Smooth muscle cell (in vitro differentiated cells): Measurements from ENCODE around the gene ZNF544. TPM values are rescaled to one million over a fixed set of nuclear protein-coding genes. Genes with fewer than 3 reads are reported as not detected.

Experiments
- DNase-seq: peaks from one replicate; lab custom pipeline; 2025; ENCODE audit not compliant: unreplicated experiment; lab: John Stamatoyannopoulos, UW
- H2AFZ ChIP-seq: fragments of 200-600 bp; sonication (generic); 2 replicates; pipeline ENCODE4 v1.6.0; 2016; ENCODE audit warnings: antibody characterized with exemption, low read depth, mild to moderate bottlenecking
- H3F3A ChIP-seq: fragments of 200-600 bp; sonication (generic); 2 replicates; pipeline ENCODE4 v1.6.0; 2017; ENCODE audit warnings: antibody characterized with exemption, low read depth
- H3K27ac ChIP-seq: fragments of 200-600 bp; sonication (generic); 2 replicates; pipeline ENCODE4 v1.5.1; 2016; ENCODE audit warnings: low read depth, mild to moderate bottlenecking
- H3K27me3 ChIP-seq: fragments of 200-600 bp; sonication (generic); 2 replicates; pipeline ENCODE4 v1.6.1; 2016; ENCODE audit warnings: low read depth, mild to moderate bottlenecking
- H3K36me3 ChIP-seq: fragments of 200-600 bp; sonication (generic); 2 replicates; pipeline ENCODE4 v1.5.1; 2016; ENCODE audit warnings: low read depth
- H3K4me1 ChIP-seq: fragments of 200-600 bp; sonication (generic); 2 replicates; pipeline ENCODE4 v1.5.1; 2016; ENCODE audit warnings: low read depth
- H3K4me2 ChIP-seq: fragments of 200-600 bp; sonication (generic); 2 replicates; pipeline ENCODE4 v1.6.0; 2016; ENCODE audit warnings: mild to moderate bottlenecking
- H3K4me3 ChIP-seq: fragments of 200-600 bp; sonication (generic); 2 replicates; pipeline ENCODE4 v1.5.1; 2016; ENCODE audit warnings: mild to moderate bottlenecking
- H3K79me2 ChIP-seq: fragments of 200-600 bp; sonication (generic); 2 replicates; pipeline ENCODE4 v1.6.0; 2016; ENCODE audit warnings: low read depth, mild to moderate bottlenecking
- H3K9ac ChIP-seq: fragments of 200-600 bp; sonication (generic); 2 replicates; pipeline ENCODE4 v1.6.0; 2016; ENCODE audit warnings: low read depth
- H3K9me3 ChIP-seq: fragments of 200-600 bp; sonication (generic); replicated peaks from 2 replicates; pipeline ENCODE4 v1.5.1; 2016; ENCODE audit warnings: low read depth
- H4K20me1 ChIP-seq: fragments of 200-600 bp; sonication (generic); 2 replicates; pipeline ENCODE4 v1.6.0; 2016; ENCODE audit warnings: low read depth
- CTCF ChIP-seq: fragments of 200-600 bp; sonication (generic); IDR thresholded peaks from 2 replicates; pipeline ENCODE4 v1.5.1; 2017; ENCODE audit warnings: borderline replicate concordance, mild to moderate bottlenecking, antibody characterized with exemption; ENCODE audit not compliant: insufficient read depth, poor library complexity, severe bottlenecking
- WGBS: methylation state at CpG from one replicate; pipeline ENCODE4 v1.1.7; 2016; ENCODE audit warnings: low lambda C conversion rate; 5-methylcytosine and 5-hydroxymethylcytosine counted together
- polyA plus RNA-seq: library from polyadenylated mRNA; unstranded; fragments of >200 nt; fragmentation: Nextera tagmentation; extraction: Ambion mirVana; gene quantifications from 2 replicates; pipeline ENCODE4 v1.2.1, GENCODE V29; 2016
- total RNA-seq: library from RNA; depleted of rRNA; stranded (reverse); fragments of >200 nt; gene quantifications from 2 replicates; pipeline ENCODE4 v1.2.3, GENCODE V29; 2014

Gene ZNF544
- total RNA-seq (25.6 and 144 TPM in 2 replicates), polyA plus RNA-seq (12.9 and 21.4 TPM in 2 replicates)

- 1% methylated on average over 55 of the region's 62 CpGs for WGBS
- Histone ChIP-seq H2AFZ (peak within 1 kb of the TSS; percentile 94), H3K9ac (peak within 1 kb of the TSS; percentile 54), H3K27ac (peak within 1 kb of the TSS; percentile 47), H3K4me1 (peaks cover 9% of the 10 kb centered on the region), H3K27me3 (no peaks in the 10 kb centered on the region), H3K36me3 (peaks cover 14% of the 10 kb centered on the region), H3K4me3 (peak within 1 kb of the TSS; percentile 93), H3K9me3 (no peaks in the 10 kb centered on the region), H3K4me2 (peak within 1 kb of the TSS; percentile 95), H4K20me1 (no peaks in the 10 kb centered on the region), H3F3A (peaks cover 6% of the 10 kb centered on the region), H3K79me2 (peaks cover 15% of the 10 kb centered on the region)
- DNase-seq, result peak; percentile 40
- peak; percentile 13 for TF ChIP-seq CTCF
These were observed at the start of gene ZNF544 for GRCh38 chr19:58228585-58229254. ZNF544 (plus strand) TSS chr19:58228914; CDS start chr19:58244024, 15,110 bp downstream.

GRCh38 chr19:58181902-58182576 is 46.7 kb upstream of the ZNF544 start:
- no peak overlapping the region for H2AFZ ChIP-seq
- no peak overlapping the region for H3K27ac ChIP-seq
- 72% methylated on average over 4 of the region's 4 CpGs for WGBS
- peaks cover 23% of the 10 kb centered on the region for H3K36me3 ChIP-seq
- H3K4me3 ChIP-seq, result peak overlapping the region; percentile 97
- H3K79me2 ChIP-seq, result peaks cover 19% of the 10 kb centered on the region
- peak overlapping the region; percentile 96 for H3K4me2 ChIP-seq
- H3K27me3 ChIP-seq, result no peaks in the 10 kb centered on the region
- no peaks in the 10 kb centered on the region for H3K4me1 ChIP-seq
- H4K20me1 ChIP-seq, result no peaks in the 10 kb centered on the region
- no peak overlapping the region for H3K9ac ChIP-seq
- TF ChIP-seq CTCF, result peak; percentile 44
- DNase-seq, result no peak
- peaks cover 53% of the 10 kb centered on the region for H3K9me3 ChIP-seq
- H3F3A ChIP-seq, result no peaks in the 10 kb centered on the region

- TF ChIP-seq CTCF, result no peak
- Histone ChIP-seq H3K36me3 (peaks cover 28% of the 10 kb centered on the region), H3K9ac (peak overlapping the region; percentile 99), H3K4me3 (peak overlapping the region; percentile 97), H3K4me1 (no peaks in the 10 kb centered on the region), H3K9me3 (peaks cover 53% of the 10 kb centered on the region), H3K79me2 (peaks cover 19% of the 10 kb centered on the region), H4K20me1 (no peaks in the 10 kb centered on the region), H3K27ac (peak overlapping the region; percentile 100), H3F3A (no peaks in the 10 kb centered on the region), H2AFZ (no peak overlapping the region), H3K27me3 (no peaks in the 10 kb centered on the region), H3K4me2 (peak overlapping the region; percentile 96)
- WGBS, result 37% methylated on average over 10 of the region's 17 CpGs
- no peak for DNase-seq
These were observed 46.1 kb upstream of the ZNF544 start for GRCh38 chr19:58182577-58182988.
